Superior temporal gyrus (tissue), 1 donor: Measurements from ENCODE around the gene FYB2.

Experiments used
- DNase-seq: peaks from one replicate; pipeline ENCODE4 v3.0.0-alpha.2; 2016; ENCODE audit errors: extremely low spot score

FYB2 gene

GRCh38 chr1:56715156-56715555 is 104.0 kb downstream of the FYB2 start:
- no peak for DNase-seq

- no peak for DNase-seq
Observed at GRCh38 chr1:56713112-56713511, 106.1 kb downstream of the FYB2 start.

DNA sequence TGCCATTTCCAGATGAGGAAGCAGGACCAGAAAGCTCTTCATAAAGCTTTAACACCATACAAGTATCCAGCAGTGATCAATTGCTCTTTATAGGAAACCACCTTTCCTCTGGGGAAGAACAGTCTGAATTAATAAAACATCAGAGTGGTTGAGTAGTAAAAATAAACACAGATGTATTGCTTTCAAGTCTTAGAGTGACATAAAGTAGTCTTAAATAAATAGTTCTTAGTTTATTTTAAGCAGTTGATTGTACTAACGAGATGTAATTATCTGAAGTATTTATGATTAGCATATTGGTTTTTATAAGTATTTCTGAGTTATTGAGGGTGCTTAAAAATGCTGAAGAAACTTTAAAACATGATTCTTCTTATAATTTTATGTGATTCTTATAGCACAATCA is 107.1 kb downstream of the FYB2 start:
- DNase-seq: no peak

- DNase-seq: no peak
Observed at GRCh38 chr1:56710646-56711045, 108.6 kb downstream of the FYB2 start.

DNA sequence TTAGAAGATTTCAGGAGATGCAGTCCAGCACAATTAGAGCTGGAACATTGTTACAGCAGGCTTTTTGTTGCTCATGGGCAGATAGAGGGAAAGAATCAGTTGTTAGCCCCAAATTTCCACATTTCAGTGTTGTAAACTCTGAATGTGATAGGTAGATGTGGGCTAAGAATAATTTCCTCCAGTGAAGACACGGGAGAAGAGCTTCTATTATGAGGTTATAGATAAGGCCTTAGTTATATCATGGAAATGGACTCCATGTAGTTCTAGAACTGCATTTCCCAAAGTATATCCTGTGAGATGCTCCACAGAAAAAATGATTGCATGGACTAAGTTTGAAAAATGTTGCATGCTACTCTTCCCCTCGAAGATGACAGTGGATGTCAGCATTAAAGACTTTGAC is 109.2 kb downstream of the FYB2 start:
- no peak for DNase-seq

DNA sequence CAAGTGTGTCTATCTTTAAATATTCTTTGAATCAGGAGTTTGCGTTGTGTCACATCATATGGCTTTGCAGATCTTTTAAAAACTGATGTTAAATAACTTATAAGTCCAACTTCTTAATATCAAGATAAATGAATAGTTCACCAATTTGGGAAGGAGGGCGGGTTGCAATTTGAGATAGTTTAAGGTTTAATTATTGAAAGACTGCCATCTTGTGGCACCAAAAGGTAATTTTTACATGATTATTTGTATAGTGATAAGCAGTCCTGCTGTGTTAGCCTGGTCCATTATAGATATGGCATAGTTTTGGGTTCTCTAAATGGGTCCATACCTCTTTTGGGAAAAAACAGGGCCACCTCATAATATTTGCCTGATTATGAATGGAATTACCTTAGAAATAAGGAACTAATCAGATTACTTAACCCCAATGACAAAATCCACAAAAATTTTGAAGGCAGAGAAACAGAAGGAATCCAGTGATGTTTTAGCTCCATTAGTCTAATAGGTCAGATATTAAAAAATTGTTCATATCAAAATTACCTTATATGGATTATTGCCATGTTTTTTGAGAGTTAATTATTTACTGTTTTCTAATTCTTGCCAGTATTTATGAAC is 109.8 kb downstream of the FYB2 start:
- peak; percentile 90 for DNase-seq

DNA sequence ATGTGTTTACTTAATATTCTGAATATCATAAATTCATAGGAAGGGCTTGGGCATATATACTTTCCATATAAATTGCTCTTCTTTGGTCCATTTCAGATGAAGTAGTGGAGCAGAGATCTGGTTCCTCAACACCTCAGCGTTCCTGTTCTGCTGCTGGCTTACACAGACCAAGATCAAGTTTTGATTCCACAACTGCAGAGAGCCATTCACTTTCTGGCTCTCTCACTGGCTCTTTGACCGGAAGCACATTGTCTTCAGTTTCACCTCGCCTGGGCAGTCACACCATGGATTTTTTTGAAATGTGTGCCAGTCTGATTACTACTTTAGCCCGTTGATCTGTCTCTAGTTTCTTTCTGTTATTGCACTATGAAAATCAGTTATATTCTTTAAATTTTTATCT is 111.8 kb downstream of the FYB2 start:
- DNase-seq: no peak

GRCh38 chr1:56703747-56704146 is 115.5 kb downstream of the FYB2 start:
- DNase-seq: no peak

DNA sequence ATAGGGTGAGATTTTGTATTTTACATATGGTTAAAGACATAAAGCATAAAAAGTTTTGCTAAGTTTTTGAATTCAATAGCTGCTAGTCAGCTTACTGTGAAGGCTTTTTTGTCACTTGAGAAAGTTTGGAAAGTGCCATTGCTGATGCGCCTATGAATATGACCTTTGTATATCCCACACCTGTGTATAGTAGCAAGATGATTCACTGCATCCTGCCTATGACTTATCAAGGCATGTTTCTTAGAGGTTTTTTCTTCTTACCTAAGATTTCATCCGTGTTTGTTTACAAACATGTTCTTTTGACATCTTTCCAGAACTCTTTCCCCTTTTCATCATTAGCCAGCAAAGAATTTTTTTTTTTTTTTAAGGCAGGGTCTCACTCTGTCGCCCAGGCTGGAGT is 122.5 kb downstream of the FYB2 start:
- no peak for DNase-seq

- DNase-seq: no peak
Observed at GRCh38 chr1:56688522-56689026, 130.6 kb downstream of the FYB2 start.

DNA sequence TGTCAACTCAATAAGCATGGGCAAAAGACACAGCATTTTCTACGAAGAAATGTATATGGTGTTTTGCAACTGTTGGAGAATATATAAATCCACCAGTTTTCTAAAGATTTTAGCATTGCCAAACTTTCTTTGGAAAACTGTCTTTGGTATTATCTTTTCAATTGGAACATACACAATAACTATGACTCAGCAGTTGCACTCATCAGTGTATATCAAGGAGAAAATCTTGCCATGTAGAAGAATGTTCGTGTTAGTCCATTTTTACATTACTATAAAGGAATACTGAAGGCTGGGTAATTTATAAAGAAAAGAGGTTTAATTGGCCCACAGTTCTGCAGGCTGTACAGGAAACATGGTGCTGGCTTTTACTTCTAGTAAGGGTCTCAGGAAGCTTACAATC is 133.0 kb downstream of the FYB2 start:
- peak; percentile 21 for DNase-seq

DNA sequence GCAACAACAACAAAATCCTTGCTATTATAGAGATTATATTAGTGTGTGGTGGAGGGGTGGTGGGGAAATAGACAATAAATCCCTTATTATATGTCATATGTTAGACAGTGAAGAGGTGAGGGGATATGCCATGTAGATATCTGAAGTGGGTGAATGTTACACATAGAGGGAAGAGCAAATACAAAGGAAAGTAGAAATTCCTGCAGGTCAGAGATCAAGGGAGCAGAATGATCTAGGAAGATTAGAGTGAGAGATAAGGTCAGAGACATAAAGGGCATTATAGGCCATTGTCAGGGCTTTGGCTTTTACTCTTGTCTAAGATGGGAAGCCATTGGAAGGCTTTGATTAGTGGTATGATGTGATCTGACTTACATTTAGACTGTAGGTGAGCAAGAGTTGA is 135.6 kb downstream of the FYB2 start:
- no peak for DNase-seq

DNA sequence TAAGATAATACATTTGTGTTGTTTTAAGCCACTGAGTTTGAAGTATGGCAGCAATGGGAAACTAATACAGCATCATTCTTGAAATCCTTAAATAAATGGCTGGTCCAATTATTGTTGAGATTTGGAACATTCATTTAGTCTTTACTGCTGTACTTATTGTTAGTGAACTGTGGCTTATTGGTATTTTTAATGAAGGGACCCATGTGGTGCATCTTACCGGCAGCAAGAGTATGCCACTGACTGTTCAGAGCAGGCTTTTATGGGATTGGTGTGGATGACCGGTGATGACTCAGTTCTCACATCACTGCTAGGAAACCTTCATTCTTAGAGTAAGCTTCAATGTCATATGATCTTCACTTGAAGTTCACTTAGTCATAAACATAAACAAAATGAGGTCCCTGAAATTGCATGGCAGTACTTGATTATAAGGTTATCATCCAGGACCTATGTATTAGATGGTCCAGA is 142.6 kb downstream of the FYB2 start:
- no peak for DNase-seq

- no peak for DNase-seq
Observed at GRCh38 chr1:56675763-56676162, 143.4 kb downstream of the FYB2 start.

GRCh38 chr1:56672579-56672978 is 146.6 kb downstream of the FYB2 start:
- DNase-seq: no peak

GRCh38 chr1:56671542-56671941 is 147.7 kb downstream of the FYB2 start:
- no peak for DNase-seq

- DNase-seq: no peak
Observed at GRCh38 chr1:56671085-56671484, 148.1 kb downstream of the FYB2 start.

- no peak for DNase-seq
Observed at GRCh38 chr1:56670350-56670749, 148.9 kb downstream of the FYB2 start.
